Measurements from ENCODE around the gene PDE2A. TPM values are rescaled to one million over a fixed set of nuclear protein-coding genes. Genes with fewer than 3 reads are reported as not detected.
A peak's percentile ranks its signal among the peaks of the same experiment; 100 is the strongest.

The PDE2A gene
- total RNA-seq (1.9 and 2.9 TPM in 2 replicates), polyA plus RNA-seq (0.88 and 1.9 TPM in 2 replicates), polyA minus RNA-seq (0.60 and 5.0 TPM in 2 replicates)
- 0.68 TPM for total RNA-seq (2013)

GRCh38 chr11:72673943-72674828 is at the start of gene PDE2A:
TSS of gene PDE2A (minus strand) at chr11:72674422. CDS start at chr11:72674207, 215 bp downstream.
- H3K27ac ChIP-seq (ENCODE audit: low read length in 2 of 2): no peak within 1 kb of the TSS
- peaks cover 54% of the 10 kb centered on the region for H3K27me3 Mint-ChIP-seq
- H3K4me3 ChIP-seq (ENCODE audit: control extremely low read depth in 1 of 5, extremely low read depth in 1 of 5, insufficient read depth in 1 of 5, low read depth in 2 of 5, low read length in 4 of 5): no peak within 1 kb of the TSS
- no peaks in the 10 kb centered on the region for H3K79me2 ChIP-seq (ENCODE audit: control insufficient read depth, insufficient read depth, low read length)
- H3K4me1 Mint-ChIP-seq: peaks cover 20% of the 10 kb centered on the region
- DNase-seq (no peak), ATAC-seq (ENCODE audit: low read depth) (no peak)
- TF ChIP-seq CTCF (IDR thresholded peaks at IDR 0.05) (no peak), EZH2 (IDR thresholded peaks at IDR 0.05; ENCODE audit: borderline replicate concordance, insufficient read depth, low read depth, low read length, poor library complexity, severe bottlenecking) (no peak)
- POLR2A ChIA-PET: no interaction called here
- no peak within 1 kb of the TSS for H3K4me3 Mint-ChIP-seq
- peaks cover 0 to 26% (median 0%) of the 10 kb centered on the region in 3 donors for H3K9me3 ChIP-seq (ENCODE audit: control extremely low read depth in 1 of 3, control insufficient read depth in 2 of 3, insufficient read depth in 1 of 3, low read length in 2 of 3)
- no peak within 1 kb of the TSS for H3K9ac ChIP-seq (ENCODE audit: low read length)
- H3K27ac Mint-ChIP-seq: no peak within 1 kb of the TSS
- H4K20me1 ChIP-seq (ENCODE audit: control insufficient read depth, insufficient read depth, low read length, poor library complexity, severe bottlenecking): peaks cover 9% of the 10 kb centered on the region
- intact Hi-C loops (cut with micrococcal nuclease): no loop called here
- WGBS (ENCODE audit: insufficient coverage): 21% methylated on average over 19 of the region's 21 CpGs
- H3K36me3 ChIP-seq (replicated peaks in 1 of 2; ENCODE audit: control extremely low read depth in 1 of 2, control insufficient read depth in 1 of 2, extremely low read depth in 1 of 2, insufficient read depth in 2 of 2, low read length in 1 of 2): no peaks in the 10 kb centered on the region
- no peak within 1 kb of the TSS for H2AFZ ChIP-seq (ENCODE audit: insufficient read depth, low read depth, low read length, poor library complexity, severe bottlenecking)
- H3K4me2 ChIP-seq (replicated peaks; ENCODE audit: low read depth, low read length, poor library complexity, severe bottlenecking): no peak within 1 kb of the TSS
- no peaks in the 10 kb centered on the region for H3K9me3 Mint-ChIP-seq (ENCODE audit: insufficient read depth)
- CTCF ChIA-PET: interaction anchor here (3.5 to 3.8 kb wide), 2 partner anchors 8 to 11 kb away, joined by 25 to 34 read pairs; no protein-coding TSS in a partner anchor
- peaks cover 0 to 74% (median 52%) of the 10 kb centered on the region in 4 experiments for H3K27me3 ChIP-seq (replicated peaks in 1 of 4; ENCODE audit: control extremely low read depth in 1 of 4, control insufficient read depth in 3 of 4, insufficient read depth in 4 of 4, low read length in 3 of 4)
- peaks cover 23 to 45% of the 10 kb centered on the region in 2 donors for H3K4me1 ChIP-seq (ENCODE audit: control insufficient read depth in 2 of 2, insufficient read depth in 2 of 2, low read length in 2 of 2)

- intact Hi-C loops (cut with micrococcal nuclease): loop anchor here (5.0 kb wide), 1 partner anchor 41 kb away; no protein-coding TSS in a partner anchor
- Mint-ChIP-seq H3K9me3 (ENCODE audit: insufficient read depth) (no peaks in the 10 kb centered on the region), H3K27me3 (no peaks in the 10 kb centered on the region), H3K4me1 (peaks cover 78% of the 10 kb centered on the region), H3K27ac (peak overlapping the region; percentile 69), H3K4me3 (peak overlapping the region; percentile 23)
- H2AFZ ChIP-seq (ENCODE audit: insufficient read depth, low read depth, low read length, poor library complexity, severe bottlenecking): no peak overlapping the region
- H3K79me2 ChIP-seq (ENCODE audit: control insufficient read depth, insufficient read depth, low read length): peaks cover 99% of the 10 kb centered on the region
- TF ChIP-seq EZH2 (IDR thresholded peaks at IDR 0.05; ENCODE audit: borderline replicate concordance, insufficient read depth, low read depth, low read length, poor library complexity, severe bottlenecking) (no peak), CTCF (IDR thresholded peaks at IDR 0.05) (no peak)
- peak overlapping the region in 1 of 2 donors; percentile 55 for H3K27ac ChIP-seq (ENCODE audit: low read length in 2 of 2)
- H4K20me1 ChIP-seq (ENCODE audit: control insufficient read depth, insufficient read depth, low read length, poor library complexity, severe bottlenecking): peaks cover 85% of the 10 kb centered on the region
- no peak overlapping the region for H3K9ac ChIP-seq (ENCODE audit: low read length)
- peaks cover 54 to 78% of the 10 kb centered on the region in 2 donors for H3K4me1 ChIP-seq (ENCODE audit: control insufficient read depth in 2 of 2, insufficient read depth in 2 of 2, low read length in 2 of 2)
- no peaks in the 10 kb centered on the region for H3K27me3 ChIP-seq (replicated peaks in 1 of 4; ENCODE audit: control extremely low read depth in 1 of 4, control insufficient read depth in 3 of 4, insufficient read depth in 4 of 4, low read length in 3 of 4)
- H3K36me3 ChIP-seq (replicated peaks in 1 of 2; ENCODE audit: control extremely low read depth in 1 of 2, control insufficient read depth in 1 of 2, extremely low read depth in 1 of 2, insufficient read depth in 2 of 2, low read length in 1 of 2): peaks cover 0 to 60% of the 10 kb centered on the region in 2 experiments
- no peak overlapping the region for H3K4me3 ChIP-seq (ENCODE audit: control extremely low read depth in 1 of 5, extremely low read depth in 1 of 5, insufficient read depth in 1 of 5, low read depth in 2 of 5, low read length in 4 of 5)
- no peak overlapping the region for H3K4me2 ChIP-seq (replicated peaks; ENCODE audit: low read depth, low read length, poor library complexity, severe bottlenecking)
- 89% methylated on average over 4 of the region's 9 CpGs for WGBS (ENCODE audit: insufficient coverage)
- H3K9me3 ChIP-seq (ENCODE audit: control extremely low read depth in 1 of 3, control insufficient read depth in 2 of 3, insufficient read depth in 1 of 3, low read length in 2 of 3): no peaks in the 10 kb centered on the region
- ChIA-PET POLR2A (no interaction called here), CTCF (interaction anchor here (1.0 to 23.8 kb wide), 7 partner anchors 16 to 419 kb away, joined by 3 to 390 read pairs (median 12); partner anchors contain the start of gene STARD10)
- no peak for ATAC-seq (ENCODE audit: low read depth)
- no peak for DNase-seq
Observed at GRCh38 chr11:72723508-72723907, 49.3 kb upstream of the PDE2A start.

Data from B cell (primary cell).